ENCODE measurements around the gene YAP1. TPM values are rescaled to one million over a fixed set of nuclear protein-coding genes. Genes with fewer than 3 reads are reported as not detected.

The YAP1 gene
- total RNA-seq, 1 experiment from 2014 or later = 112 TPM

GRCh38 chr11:102116453-102117205 lies 6.4 kb downstream of the YAP1 start:
- DNase-seq (ENCODE audit: low spot score) = no peak

DNA sequence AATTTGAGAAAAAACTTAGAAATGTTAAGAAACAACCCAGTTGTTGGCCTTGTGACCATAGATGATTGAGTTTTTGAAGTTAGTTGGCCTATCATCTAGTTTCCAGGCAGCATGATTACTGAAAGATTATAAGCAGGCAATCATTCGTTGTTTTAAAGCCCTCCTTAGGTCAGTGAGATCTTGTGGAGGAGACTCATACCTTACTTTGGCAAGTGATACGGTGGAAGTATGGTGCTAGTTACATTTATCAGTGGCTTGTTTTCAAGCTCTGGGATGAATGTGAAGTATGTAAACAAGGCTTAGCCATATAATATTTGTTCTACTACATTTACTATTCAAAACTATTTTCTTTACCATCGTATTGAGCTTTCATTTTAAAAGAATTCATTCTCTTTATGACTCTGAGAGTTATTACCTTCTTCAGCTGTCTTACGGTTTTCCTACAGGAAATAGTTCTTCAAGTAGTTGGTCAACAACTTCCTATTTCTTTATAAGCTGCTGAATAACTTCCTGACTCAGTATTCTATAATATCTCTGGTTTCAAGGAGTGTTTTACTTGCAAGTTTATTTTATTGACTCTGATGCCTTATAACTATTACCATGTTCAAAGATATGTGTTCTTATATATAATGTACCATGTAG lies 7.3 kb downstream of the YAP1 start:
- DNase-seq (ENCODE audit: low spot score) = no peak

DNA sequence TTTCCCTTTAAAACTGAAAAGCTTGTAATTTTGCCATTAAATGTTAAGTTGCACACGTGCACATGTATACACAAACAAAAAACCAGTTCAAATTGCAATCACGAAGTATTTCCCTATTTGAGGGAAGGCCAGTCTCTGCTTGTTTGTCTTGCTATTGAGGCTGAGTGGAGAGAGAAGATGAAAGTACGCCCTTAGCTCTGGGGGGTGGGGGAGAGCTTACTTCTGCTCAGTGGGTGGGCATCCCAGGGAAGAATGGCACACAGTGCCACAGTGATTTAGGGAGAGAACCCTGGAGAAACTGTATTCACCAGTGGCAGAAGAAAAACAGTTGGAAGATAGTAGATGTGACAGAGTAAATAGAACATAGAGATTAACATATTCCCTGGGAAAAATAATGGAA lies 8.7 kb downstream of the YAP1 start:
- no peak for DNase-seq (ENCODE audit: low spot score)

GRCh38 chr11:102119997-102120396 lies 9.8 kb downstream of the YAP1 start:
- no peak for DNase-seq (ENCODE audit: low spot score)

GRCh38 chr11:102120437-102120973 lies 10.3 kb downstream of the YAP1 start:
- peak; percentile 34 for DNase-seq (ENCODE audit: low spot score)

GRCh38 chr11:102121329-102121728 lies 11.1 kb downstream of the YAP1 start:
- DNase-seq (ENCODE audit: low spot score) = no peak

GRCh38 chr11:102134597-102134996 lies 24.4 kb downstream of the YAP1 start:
- DNase-seq (ENCODE audit: low spot score) = no peak

DNA sequence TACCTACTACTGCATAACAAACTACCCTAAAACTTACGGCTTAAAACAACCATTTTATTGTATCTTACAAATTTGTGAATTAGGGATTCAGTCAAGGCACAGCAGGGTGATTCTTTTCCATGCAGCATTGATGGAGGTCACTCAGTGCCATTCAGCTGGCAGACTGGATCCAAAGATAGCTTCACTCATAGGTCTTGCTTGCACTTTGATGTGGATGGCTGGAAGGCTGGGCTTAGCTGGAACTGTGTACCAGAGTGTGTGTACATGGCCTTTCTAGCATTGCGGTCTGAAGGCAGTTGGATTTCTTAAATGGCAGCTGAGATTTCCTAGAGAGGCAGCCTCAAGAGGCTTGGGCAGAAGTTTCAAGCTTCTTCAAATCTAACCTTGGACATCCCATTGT lies 25.0 kb downstream of the YAP1 start:
- DNase-seq (ENCODE audit: low spot score) = no peak

GRCh38 chr11:102138223-102138622 lies 28.0 kb downstream of the YAP1 start:
- no peak for DNase-seq (ENCODE audit: low spot score)

DNA sequence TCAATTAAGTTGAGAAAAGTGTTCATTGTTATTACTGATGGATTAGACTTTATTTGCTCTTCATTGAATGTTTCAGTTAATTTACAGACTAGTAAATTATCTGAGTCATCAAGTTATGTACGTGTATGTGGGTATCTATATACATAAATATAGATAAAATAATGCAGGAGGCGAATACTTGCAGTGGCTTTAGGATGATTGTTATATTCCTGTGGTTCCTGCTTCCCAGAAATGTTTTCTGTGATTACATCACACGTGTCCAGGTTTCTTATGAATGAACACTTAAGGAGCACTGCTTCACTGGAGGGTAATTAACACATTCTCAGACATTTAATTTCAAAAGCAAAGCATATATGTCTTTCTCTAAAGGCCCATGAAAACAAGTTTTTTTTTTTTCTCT lies 28.4 kb downstream of the YAP1 start:
- DNase-seq (ENCODE audit: low spot score) = no peak

GRCh38 chr11:102139081-102139498 lies 28.8 kb downstream of the YAP1 start:
- no peak for DNase-seq (ENCODE audit: low spot score)

GRCh38 chr11:102142333-102142732 lies 32.1 kb downstream of the YAP1 start:
- no peak for DNase-seq (ENCODE audit: low spot score)

- no peak for DNase-seq (ENCODE audit: low spot score)
Measured at GRCh38 chr11:102143867-102144266, 33.6 kb downstream of the YAP1 start.

GRCh38 chr11:102144357-102145355 lies 34.4 kb downstream of the YAP1 start:
- DNase-seq (ENCODE audit: low spot score) = no peak

DNA sequence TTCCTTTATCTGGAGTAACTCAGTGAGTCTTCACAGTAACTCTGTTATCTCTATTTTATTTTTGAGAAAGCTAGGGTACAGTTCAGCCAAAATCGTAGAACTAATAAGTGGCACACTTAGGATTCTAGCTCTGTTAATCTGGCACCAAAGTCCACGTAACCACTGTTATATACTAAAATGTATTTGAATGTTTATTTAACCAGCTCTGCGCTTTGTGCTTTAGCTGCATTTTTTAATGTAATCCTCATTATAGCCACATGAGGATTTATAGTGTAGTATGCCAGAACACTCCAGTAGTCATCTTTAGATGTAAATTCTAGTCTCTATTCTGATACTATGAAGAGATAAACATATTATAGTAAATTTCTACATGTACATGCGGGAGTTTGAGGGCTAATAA lies 36.8 kb downstream of the YAP1 start:
- no peak for DNase-seq (ENCODE audit: low spot score)

- no peak for DNase-seq (ENCODE audit: low spot score)
Measured at GRCh38 chr11:102147632-102148031, 37.4 kb downstream of the YAP1 start.

DNA sequence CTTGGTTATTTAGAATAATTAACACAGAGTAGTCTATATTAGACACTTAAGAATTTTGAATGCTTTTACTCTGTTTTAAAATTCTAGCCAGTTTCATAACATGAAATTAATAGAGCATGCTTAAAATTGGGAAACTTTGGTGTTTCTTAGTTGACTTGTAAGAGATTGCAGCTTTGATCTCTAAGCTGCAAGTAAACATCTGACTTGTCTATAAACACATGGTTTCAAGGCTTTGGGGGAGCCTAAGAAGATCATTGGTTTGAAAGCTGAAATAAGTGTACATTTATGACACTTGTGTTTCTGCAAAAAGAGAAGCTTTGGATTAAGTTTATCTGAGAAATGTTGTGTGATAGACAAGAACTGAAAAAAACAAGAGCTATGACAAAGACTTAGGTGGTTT lies 37.8 kb downstream of the YAP1 start:
- DNase-seq (ENCODE audit: low spot score) = no peak

DNA sequence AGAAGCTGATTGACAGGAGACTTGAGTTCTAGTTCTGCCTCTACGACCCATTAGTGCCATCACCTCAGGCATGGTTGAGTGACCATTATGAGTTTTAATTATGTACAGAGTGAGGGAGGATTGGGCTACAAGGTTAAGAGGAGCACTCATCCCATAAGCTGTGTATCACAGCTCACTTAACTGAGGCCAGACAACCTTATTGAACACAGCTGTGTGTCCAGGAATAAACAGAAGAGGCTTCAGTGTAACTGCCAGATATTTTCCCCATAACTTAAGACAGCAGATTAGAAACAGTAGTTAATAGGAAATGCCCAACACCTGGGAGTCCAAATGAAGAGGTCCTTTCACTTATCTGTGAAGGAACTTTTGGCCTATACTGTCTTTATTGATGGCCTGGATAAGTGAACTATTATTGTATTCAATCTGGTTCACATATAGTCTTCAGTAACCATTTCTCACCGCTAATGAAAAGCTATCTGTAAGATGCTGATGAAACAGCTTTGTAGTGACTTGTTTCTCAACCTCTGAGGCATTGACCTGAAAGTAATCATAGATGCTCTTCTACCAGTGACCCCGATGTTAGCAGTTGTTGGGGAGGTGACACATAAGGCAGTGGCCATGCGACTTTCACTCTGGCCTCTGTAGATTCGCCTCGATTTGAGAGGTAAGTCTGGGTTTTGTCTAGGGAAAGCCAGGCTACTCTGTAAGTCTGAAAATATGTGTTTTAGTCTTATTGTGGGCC lies 41.7 kb downstream of the YAP1 start:
- DNase-seq (ENCODE audit: low spot score) = no peak

- DNase-seq (ENCODE audit: low spot score) = no peak
Measured at GRCh38 chr11:102153082-102153481, 42.8 kb downstream of the YAP1 start.

- no peak for DNase-seq (ENCODE audit: low spot score)
Measured at GRCh38 chr11:102154806-102155205, 44.6 kb downstream of the YAP1 start.

DNA sequence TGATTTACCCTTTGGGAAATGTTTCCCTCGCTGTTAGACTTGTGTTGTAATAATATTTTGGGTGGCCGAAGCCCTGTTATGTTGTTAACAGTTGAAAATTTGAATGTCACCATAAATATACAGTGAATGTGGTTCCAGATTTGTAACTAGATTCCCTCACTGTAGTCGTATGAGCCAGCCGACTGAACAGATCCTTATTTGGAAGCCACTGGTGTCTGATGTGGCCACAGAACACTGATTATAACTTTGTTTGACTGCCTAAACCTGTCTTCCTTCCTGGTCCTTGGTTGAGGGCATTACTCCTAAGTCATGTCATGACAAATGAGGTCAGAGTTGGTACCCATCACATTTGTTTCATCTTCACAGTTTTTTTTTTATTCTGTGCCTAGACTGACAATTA lies 45.4 kb downstream of the YAP1 start:
- no peak for DNase-seq (ENCODE audit: low spot score)
